Measurements from ENCODE around the gene PLVAP. TPM values are rescaled to one million over a fixed set of nuclear protein-coding genes. Genes with fewer than 3 reads are reported as not detected.

Gene PLVAP
- total RNA-seq, 1 donor from 2014 or later: 1.5 TPM

- no peaks in the 10 kb centered on the region for H3K27me3 ChIP-seq (ENCODE audit: control insufficient read depth, insufficient read depth, low read length)
- no peak for TF ChIP-seq CTCF (IDR thresholded peaks at IDR 0.05; ENCODE audit: insufficient read depth, low read length, poor library complexity, severe bottlenecking)
- H3K36me3 ChIP-seq (ENCODE audit: control insufficient read depth, insufficient read depth, low read length): peaks cover 2% of the 10 kb centered on the region
- DNase-seq (ENCODE audit: low read depth): no peak
- no peak overlapping the region for H3K4me3 ChIP-seq (ENCODE audit: low read depth, low read length)
Measured at GRCh38 chr19:17307876-17308377, 69.2 kb downstream of the PLVAP start.

- no peak for DNase-seq (ENCODE audit: low read depth)
- no peaks in the 10 kb centered on the region for H3K27me3 ChIP-seq (ENCODE audit: control insufficient read depth, insufficient read depth, low read length)
- peaks cover under 1% of the 10 kb centered on the region for H3K36me3 ChIP-seq (ENCODE audit: control insufficient read depth, insufficient read depth, low read length)
- TF ChIP-seq CTCF (IDR thresholded peaks at IDR 0.05; ENCODE audit: insufficient read depth, low read length, poor library complexity, severe bottlenecking): no peak
- peak overlapping the region; percentile 62 for H3K4me3 ChIP-seq (ENCODE audit: low read depth, low read length)
Measured at GRCh38 chr19:17306285-17306714, 70.8 kb downstream of the PLVAP start.

- peak within 1 kb of the TSS; percentile 62 for H3K4me3 ChIP-seq (ENCODE audit: low read depth, low read length)
- TF ChIP-seq CTCF (IDR thresholded peaks at IDR 0.05; ENCODE audit: insufficient read depth, low read length, poor library complexity, severe bottlenecking): peak; percentile 87
- H3K36me3 ChIP-seq (ENCODE audit: control insufficient read depth, insufficient read depth, low read length): peaks cover 1% of the 10 kb centered on the region
- no peaks in the 10 kb centered on the region for H3K27me3 ChIP-seq (ENCODE audit: control insufficient read depth, insufficient read depth, low read length)
- DNase-seq (ENCODE audit: low read depth): peak; percentile 97
Measured at GRCh38 chr19:17305517-17306284, 71.4 kb downstream of the PLVAP start, which contains the start of gene MRPL34. MRPL34 (plus strand) TSS chr19:17305872; CDS start chr19:17305893, 21 bp downstream.

- TF ChIP-seq CTCF (IDR thresholded peaks at IDR 0.05; ENCODE audit: insufficient read depth, low read length, poor library complexity, severe bottlenecking): no peak
- no peak for DNase-seq (ENCODE audit: low read depth)
- no peak overlapping the region for H3K4me3 ChIP-seq (ENCODE audit: low read depth, low read length)
Measured at GRCh38 chr19:17305216-17305516, 72.0 kb downstream of the PLVAP start.

GRCh38 chr19:17304386-17305215, 72.5 kb downstream of the PLVAP start:
- no peak for TF ChIP-seq CTCF (IDR thresholded peaks at IDR 0.05; ENCODE audit: insufficient read depth, low read length, poor library complexity, severe bottlenecking)
- Histone ChIP-seq H3K27me3 (ENCODE audit: control insufficient read depth, insufficient read depth, low read length) (no peaks in the 10 kb centered on the region), H3K36me3 (ENCODE audit: control insufficient read depth, insufficient read depth, low read length) (peaks cover 1% of the 10 kb centered on the region), H3K4me3 (ENCODE audit: low read depth, low read length) (no peak overlapping the region)
- DNase-seq (ENCODE audit: low read depth): no peak

More at GRCh38 chr19:17305216-17305516, 72.0 kb downstream of the PLVAP start:
- no peaks in the 10 kb centered on the region for H3K27me3 ChIP-seq (ENCODE audit: control insufficient read depth, insufficient read depth, low read length)
- H3K36me3 ChIP-seq (ENCODE audit: control insufficient read depth, insufficient read depth, low read length): peaks cover 1% of the 10 kb centered on the region

Data from kidney epithelial cell (primary cell).